Measurements from ENCODE around the gene SLC15A3.
"Not testable (repeated sequence)": the region's sequence is repeated elsewhere in the genome, so short reads cannot be mapped to it uniquely, and the experiment has no call there.

The SLC15A3 gene

DNA sequence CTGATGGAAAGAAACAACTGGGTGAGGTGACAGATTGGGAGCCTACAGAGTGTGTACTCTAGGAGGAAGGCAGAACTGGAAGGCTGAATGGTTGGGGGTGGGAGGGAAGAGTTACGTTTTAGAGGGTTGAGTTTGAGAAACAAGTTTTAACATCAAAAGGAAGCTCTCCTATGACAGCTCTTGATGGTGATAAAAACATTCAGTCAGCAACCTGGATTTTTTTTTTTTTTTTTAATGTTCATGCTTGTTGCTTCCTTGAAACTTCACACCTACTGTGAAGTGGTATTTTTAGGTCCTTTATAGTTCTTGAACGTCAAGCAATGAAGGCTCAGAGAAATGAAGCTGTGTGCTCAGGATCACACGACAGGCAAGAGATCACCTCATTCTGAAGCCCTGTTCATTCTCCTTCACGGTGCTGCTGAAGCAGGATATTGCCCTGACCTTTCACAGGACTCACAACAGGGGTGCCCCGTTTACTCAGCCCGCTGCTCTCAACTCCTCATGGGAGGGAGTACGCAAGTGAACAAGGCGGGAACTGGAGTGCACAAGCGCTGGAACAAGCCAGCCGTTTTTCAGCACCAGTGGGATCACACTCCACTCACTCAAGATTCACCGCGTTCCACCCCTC is 39.6 kb downstream of the SLC15A3 start:
- peak; percentile 55 for DNase-seq

DNA sequence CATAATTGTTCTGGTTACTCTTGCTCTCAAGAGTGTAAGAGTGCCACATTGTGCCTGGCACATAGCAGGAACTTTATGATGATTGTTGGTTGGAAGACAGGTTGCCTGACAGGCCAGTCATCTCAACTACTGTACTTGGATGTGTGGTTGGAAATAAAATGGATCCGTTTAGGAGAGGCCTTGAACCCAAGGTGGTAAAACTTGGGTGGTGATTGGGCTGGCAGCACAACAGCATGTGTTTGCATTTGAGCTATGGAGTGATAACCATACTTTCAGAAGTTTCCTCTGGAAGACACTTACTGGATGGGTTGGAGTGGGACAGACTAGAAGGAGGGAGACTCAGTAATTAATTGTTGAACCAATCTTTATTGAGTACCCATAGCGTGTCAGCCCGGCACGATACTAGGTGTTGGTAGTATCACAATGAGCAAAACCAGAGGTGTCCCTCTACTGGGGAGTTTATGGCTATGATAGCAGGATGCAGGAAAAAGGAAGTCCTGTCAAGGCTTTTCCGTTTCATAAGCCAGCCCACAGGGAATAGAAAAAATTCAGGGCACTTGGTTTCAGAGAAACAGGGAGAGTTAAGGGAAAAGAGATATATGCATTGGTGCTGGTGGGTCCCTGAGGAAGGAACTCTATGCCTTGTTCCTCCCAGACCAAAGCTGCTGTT is 41.1 kb downstream of the SLC15A3 start:
- DNase-seq, result no peak

DNA sequence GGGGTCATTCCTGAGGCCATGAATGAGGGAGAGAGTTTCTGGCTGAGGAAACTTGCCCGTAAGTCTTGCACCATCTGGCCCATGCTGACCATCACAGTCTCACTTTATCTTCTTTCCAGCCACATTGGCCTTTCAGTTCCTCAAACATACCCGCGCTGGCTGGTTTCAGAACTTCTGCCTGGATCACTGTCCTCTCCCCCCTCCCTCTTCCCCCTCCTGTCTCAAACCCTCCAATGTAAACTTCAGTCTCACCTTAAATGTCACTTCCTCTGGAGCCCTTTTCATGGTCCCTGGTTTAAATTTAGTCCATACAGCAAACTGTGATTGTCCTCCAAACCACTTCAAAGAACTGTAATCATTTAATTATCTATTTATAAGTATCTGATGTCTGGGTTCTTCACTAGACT is 41.7 kb downstream of the SLC15A3 start:
- no peak for DNase-seq

DNA sequence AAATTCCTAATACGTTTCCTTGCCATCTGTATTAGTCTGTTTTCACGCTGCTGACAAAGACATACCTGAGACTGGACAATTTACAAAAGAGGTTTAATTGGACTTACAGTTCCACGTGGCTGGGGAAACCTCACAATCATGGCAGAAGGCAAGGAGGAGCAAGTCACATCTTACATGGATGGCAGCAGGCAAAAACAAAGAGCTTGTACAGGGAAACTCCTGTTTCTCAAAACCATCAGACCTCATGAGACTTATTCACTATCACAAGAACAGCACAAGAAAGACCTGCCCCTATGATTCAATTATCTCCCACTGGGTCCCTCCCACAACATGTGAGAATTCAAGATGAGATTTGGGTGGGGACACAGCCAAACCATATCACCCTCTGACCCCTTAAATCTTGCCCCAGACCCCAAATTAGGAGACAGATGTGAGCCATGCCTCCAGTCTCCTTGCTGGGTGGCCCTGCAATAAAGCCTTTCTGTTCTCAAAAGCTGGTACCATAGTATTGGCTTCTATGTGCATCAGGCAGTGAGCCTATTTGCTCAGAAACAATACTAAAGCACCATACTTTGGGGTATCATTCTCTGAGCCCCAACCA is 42.2 kb downstream of the SLC15A3 start:
- DNase-seq, result not testable (repeated sequence)

DNA sequence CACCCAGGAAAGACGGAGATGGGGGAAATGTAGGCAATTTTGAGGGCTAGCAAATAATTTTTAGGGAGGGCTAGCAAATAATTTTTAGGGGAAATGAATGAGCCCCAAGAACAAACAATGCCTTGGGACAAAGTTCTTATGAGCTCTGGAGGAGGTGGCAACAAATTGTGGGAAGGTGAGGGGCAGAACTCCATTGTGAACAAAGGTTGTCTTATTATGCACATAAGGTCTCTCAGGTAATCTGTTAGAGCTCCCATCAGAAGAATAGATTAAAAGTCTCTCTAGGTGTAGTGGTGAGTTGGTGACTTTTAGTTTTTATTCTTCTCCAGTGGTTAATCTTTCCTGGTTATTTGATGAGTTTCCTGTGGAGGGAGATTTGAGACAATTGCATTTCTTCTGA is 43.2 kb downstream of the SLC15A3 start:
- DNase-seq, result no peak

DNA sequence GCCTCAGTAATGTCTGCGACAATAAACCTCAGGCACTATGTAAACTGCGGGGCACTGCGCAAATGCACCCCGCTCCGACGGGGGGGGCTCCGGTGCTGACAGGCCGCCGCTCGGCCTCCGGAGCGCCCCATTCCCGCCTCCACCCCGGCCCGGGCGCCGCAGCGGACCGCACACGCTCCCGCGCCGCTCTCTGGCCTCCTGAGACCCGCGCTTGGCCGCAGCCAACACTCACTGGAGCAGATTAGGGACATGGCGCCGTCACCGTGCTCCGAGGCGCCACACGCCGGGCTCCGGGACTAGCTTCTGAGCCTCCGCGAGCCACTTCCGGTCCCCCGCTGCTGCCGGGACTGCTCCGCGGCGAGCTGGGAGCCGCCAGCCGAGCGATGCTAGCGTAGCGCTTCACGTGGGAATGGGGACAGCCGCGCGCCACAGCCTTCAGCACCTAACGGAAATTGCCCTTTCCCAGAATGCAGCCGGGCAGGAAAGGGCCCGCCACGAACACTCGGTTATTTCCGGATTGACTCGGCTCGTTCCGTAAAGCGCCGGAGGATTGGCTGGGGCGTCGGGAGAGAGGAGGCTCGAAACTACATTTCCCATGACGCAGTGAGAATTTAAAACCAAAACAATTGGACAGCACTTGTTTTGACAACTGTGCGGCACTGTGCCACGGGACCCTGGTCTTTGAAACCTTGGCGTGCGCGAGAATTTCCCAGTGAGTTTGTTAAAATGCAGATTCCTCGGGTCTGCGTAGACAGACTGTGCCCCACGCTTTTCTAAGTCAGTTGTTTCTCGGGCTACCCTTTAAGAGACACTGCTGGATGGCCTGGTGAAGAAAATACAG is 45.6 kb downstream of the SLC15A3 start, which contains the start of gene PRPF19:
Gene PRPF19, minus strand, starts transcription at position 454 of the 841 bp plus-strand sequence. Its CDS starts 203 bp downstream, at position 251.
- peak; percentile 99 for DNase-seq

DNA sequence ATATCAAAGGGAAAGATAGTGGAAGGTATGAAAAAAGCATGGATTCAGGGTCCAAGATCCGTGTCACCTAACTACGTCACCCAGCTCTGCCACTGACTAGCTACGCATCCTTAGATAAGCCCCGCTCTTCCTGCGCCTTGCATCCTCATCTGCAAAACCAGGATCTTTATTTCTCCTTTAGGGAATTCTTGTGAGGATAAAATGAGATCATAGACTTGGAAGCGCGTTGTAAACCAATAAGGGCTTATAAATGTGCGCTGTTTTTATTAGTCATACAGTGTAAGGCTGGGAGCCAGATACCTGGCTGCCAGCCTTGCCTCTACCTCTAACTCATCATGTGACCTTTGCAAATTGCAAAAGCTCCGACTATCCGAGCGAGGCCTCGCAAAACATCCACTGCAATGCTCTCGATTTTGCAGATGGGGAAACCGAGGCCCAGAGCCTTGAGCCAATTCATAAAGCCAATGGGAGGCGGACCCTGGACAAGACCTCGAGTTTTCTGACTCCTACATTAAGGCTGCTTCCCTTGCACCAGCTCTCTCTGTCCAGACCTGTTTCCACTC is 46.3 kb downstream of the SLC15A3 start:
- DNase-seq, result peak; percentile 20

DNA sequence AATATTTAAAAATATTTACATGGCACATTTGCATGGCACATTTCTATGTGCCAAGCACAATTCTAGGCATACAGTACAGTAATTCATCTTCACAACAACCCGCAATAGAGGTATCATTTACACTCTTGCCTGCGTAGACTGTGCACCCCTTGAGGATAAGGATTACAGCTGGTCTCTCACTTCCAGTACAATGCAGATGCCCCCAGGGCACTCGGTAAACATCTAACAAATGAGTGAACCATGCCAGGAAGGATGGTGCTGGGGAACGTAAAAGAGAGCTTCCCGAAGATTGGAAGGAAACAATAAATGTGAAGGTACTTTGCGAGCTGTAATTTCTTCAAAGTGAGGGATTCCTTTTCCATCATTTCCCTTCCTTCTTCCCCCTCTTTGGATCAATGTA is 46.9 kb downstream of the SLC15A3 start:
- DNase-seq, result no peak

DNA sequence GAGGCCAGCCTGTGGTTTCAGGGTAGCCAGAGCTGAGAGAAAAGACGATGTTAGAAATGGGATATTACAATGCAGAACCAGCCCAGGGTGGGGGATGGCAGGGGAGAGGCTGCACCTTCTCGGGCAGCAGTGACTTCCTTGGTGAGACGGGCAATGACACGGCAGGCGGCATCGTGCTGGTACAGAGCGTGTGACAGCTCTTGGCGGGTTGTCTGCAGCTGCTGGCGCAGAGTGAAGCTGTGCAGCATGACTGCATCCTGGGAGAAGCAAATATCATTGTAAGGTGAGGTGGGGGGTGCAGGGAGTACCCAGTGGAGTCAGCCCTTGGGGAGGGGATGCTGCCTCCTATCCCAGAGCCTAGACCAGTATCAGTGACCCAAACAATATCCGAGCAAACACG is 49.4 kb downstream of the SLC15A3 start:
- no peak for DNase-seq

DNA sequence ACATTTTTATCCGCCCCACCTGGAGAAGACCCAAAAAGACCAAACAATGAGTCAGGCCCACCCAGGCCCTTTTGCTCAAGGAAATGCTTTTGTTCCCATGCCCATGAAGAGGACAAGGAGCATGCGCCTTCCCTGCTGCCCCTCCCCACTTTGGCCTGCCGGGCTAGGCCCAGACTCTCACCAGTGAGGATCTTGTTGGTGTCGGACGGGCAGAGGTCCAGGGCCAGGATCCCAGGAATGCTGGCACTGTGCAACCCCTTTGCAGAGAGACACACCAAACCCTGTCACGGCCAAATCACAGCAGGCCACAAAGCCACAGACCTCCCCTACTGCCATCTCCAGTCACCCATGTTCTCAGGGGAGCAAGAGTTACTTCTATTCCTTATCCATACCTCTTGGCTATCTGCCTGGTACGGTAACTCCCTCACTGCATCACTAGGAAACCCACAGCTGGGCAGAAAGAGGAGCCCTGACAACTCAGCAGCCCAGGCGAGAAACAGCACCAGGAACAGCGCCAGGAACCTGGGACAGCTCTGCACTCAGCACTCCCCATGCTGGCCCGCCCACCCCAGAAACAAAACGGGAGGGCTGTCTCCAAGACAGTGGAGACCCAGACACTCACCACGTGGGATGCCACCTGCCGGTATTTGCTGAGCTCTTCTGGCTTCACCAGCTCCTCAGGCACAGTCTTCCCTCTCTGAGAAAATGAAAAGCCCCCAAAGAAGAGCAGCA is 51.1 kb downstream of the SLC15A3 start:
- DNase-seq, result no peak

DNA sequence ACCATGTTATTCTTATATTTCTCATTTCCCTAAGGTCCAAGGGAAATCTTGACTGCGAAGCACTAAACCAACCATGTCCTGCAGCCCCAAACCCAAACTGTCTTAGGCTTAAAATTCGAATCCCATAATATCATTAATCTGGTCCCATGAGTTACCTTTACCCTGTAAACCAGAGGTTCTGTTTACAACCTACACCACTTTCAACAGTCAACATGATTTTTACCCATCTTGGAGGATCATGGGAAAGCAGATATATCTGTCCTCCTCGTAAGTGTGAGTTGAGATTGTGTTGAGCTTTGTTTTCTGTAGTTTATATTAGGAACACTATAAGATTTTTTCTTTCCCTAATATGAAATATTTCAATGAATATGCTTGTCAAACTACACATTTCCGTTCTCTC is 52.0 kb downstream of the SLC15A3 start:
- DNase-seq, result no peak

DNA sequence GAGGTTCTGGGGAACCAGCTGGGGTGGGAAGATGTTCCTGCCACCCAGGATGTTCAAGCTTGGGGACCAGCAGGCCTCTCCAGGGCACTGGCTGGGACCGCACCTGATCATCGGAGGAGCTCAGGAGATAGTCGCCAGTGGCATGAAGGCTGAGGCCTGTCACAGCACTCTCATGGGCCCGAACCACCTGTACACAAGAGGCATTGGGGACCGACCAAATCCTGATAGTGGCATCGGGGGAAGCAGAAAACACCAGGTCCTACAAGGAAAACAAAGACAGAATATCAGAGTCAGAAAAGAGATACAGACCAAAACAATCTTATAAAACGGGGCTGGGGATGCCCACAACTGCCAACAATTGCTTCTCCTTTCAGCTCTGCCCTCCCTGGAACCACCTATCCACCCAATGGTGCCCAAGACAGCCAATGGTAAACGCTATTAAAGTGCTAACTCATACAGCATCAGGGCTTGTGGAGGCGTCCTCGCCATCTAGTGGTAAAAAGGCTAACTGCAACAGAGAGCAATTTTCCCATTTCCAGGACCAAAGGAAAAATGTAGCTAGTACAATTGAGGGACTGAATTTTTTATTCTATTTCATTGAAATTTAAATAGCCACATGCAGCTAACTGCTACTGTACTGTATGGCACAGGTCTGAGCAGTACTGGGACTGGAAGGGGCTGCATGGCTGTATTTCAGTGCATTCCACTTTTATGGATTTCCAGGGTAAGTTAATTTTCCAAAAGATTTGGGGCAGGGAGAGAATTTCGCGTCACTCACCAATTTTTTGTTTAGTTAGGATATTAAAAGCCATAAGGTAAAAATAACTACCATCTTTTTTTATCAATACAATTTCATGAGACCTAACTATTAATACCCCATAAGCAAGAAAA is 52.7 kb downstream of the SLC15A3 start:
- DNase-seq, result peak; percentile 60

DNA sequence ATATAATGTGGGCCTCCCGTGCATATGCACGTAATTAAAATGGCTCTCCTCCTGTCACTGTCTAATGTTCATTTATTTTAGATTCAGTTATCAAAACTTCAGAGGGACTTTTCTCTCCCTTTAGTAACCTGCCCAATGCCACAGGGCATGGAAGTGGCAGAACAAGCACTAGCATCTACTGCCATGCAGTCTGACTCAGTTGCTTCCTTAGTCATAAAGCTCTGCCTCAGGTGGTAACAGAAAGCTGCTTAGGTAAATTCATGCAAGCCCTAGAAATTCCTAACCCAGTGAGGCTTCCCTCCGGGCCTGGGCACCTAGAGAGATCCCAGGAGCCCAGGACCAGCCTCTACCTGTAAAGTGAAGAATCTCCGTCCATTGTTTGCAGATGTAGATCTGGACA is 54.5 kb downstream of the SLC15A3 start:
- DNase-seq, result no peak

DNA sequence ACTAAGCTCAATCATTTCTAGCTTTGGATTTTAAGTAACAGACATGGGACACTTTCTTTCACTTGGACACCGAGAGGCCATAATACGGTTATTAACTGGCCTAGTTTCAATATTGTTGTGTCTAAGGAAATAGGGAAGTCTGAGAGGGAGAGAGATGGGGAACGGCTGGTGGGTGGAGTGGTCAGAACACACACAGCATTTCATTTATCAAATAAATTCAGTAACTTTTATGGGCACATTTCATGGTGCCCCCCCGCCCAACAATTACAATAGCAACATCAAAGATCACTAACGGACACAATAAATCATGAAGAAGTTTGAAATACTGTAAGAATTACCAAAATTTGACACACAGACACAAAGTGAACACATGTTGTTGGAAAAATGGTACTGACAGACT is 56.3 kb downstream of the SLC15A3 start:
- DNase-seq, result no peak

DNA sequence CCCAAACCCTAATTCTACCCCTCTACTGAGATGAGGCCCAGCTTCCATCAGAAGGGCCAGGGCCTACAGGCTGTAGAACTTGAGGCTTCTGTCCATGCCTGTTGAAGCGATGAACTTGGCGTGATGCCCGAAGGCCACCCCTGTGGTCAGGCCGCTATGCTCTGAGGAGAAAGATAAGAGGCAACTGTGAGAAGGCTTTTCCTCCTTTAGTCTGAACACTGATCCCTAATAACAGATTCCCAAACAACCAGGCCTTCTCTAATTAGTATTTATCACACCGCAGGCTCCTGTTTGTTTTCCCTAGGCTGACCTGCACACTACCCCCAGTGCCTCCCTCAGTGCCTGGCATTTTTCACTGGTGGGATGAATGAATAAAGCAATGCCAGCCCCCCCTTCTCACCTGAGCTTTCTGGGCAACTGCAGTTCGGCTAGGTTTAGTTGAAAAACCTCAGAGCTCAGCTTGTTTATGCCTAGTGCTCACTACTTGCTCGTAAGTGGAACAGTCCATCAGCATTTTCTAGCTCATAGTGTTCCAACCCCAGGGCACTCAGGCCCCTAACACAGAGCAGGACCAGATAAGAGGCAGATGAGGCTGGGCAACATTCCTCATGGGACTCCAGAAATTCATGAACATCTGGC is 60.8 kb downstream of the SLC15A3 start:
- no peak for DNase-seq

DNA sequence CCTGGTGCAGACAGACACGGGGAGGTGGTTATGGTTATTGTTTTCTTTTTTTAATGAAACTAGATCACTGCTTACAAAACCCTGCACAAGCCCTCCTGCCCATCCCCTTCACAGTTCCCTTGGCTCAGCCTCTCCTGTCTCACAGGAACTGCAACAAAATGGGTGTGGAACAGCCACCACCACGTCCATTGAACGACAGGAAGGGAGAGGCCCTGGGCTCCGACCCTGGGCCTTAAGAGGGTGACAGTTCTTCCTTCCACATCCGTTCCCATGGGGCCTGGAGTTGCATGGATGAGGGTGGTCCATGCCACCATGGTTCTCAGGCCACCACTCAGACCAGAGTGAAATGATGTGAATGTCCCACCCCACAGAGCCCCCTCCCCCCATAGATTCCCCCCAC is 61.3 kb downstream of the SLC15A3 start:
- no peak for DNase-seq

DNA sequence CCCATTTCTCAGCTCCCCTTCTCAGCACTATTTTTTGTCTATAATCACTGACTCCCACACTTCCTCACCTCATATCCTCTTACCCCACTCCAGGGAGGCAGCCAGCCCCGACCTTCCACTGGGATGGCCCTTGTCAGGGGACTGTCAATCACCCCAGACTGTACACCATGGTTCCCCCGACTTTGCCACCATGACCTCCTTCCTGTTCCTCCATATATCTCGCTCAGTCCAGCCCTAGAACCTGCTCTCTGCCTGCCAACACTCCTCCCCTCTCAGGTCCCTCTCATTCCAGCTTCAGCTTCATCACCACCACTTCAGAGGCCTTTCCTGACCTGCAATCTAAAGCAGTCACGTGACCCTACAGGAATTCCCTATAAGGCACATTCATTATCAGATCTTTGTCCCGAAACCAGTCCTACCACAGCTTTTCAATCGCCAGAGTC is 62.1 kb downstream of the SLC15A3 start:
- DNase-seq, result no peak

DNA sequence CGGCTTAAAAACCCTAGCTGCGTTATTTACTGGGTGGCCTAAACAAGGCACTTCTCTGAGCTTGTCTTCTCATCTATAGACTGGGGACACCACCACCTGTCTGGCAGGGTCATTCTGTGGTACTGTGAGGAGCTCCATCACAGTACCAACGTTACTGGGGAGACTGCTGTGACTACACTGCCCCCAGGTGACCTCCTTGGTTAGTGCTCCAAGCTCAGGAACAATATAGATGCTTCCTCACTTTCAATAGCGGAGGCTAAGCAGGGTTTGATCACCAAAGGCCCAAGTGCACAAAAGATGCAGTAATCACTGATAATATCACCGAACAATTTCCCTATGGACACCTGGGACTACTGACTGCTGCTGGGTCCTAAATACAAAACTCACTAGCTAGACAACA is 64.4 kb downstream of the SLC15A3 start:
- DNase-seq, result peak; percentile 45

All from CD4-positive, alpha-beta T cell treated with Interleukin-12 subunit alpha and Interleukin-12 subunit beta, for 1 hour (primary cell).